Retinal pigment epithelial cell (primary cell): ENCODE measurements around the gene SMPD1.

Experiments used
- DNase-seq: peaks from one replicate; pipeline ENCODE4 v3.0.0-alpha.2; 2010; ENCODE audit warnings: low read depth
- H3K4me3 ChIP-seq: 2 replicates; pipeline ENCODE4 v1.5.1; 2011; ENCODE audit warnings: mild to moderate bottlenecking, low read length, control low read depth, moderate library complexity
- CTCF ChIP-seq: conservative IDR thresholded peaks from 2 replicates; pipeline ENCODE4 v1.5.1; 2011; ENCODE audit warnings: low read depth, low read length, control low read depth, inconsistent platforms

SMPD1 gene

GRCh38 chr11:6442441-6442840 is 52.2 kb downstream of the SMPD1 start:
- TF ChIP-seq CTCF = no peak
- H3K4me3 ChIP-seq = no peak overlapping the region
- no peak for DNase-seq

DNA sequence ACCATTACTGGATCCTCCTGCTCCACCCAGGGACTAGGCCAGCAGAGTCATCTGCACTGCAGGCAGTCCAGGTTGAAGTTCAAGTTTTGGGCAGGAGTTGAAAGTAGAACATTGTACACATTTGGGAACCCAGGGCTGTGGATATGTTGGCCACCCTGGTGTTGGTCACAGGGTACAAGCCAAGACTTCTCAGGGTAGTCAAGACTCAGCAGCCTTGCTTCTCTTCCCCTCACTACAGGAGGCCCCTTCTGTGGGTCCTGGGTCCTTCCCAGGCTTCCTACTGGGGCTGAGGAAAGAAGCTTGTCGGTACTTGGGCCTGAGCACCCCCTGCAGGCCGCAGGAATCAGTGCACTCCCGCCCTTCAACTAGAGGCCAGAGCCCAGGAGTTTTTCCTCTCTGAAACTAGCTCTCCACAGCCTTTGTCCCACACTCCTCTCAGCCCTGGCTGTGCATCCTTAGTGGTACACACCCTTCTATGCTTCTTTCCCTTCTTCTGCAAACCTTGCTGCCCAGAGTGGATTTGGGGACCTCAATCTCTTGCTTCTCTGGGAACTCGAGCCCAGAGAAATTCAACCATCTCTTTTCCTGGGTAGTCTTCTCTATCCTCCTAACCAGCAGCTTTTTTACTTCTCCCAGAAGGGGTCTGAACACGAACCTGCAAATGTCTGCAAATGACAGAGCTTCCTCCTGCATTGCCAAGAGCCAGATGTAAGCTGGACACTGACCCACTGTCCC is 53.2 kb downstream of the SMPD1 start:
- no peak for DNase-seq
- no peak overlapping the region for H3K4me3 ChIP-seq
- peak; percentile 90 for TF ChIP-seq CTCF
